ENCODE data around the gene CD300C. TPM values are rescaled to one million over a fixed set of nuclear protein-coding genes. Genes with fewer than 3 reads are reported as not detected.

The CD300C gene
- total RNA-seq, 1 experiment from 2014 or later, result not detected

- H3K4me1 ChIP-seq (ENCODE audit: control insufficient read depth, insufficient read depth, low read length), result no peaks in the 10 kb centered on the region
- H3K27ac ChIP-seq (ENCODE audit: low read length), result no peak overlapping the region
- H3K9me3 ChIP-seq (ENCODE audit: control insufficient read depth, insufficient read depth, low read depth, low read length), result peaks cover 6% of the 10 kb centered on the region; the same call in 1 of the 2 replicates
- ATAC-seq (no peak), DNase-seq (ENCODE audit: low read depth, low spot score) (no peak)
- no TSS peak for BruUV-seq (replicated peaks)
- intact Hi-C loops (cut with micrococcal nuclease; ENCODE audit: unreplicated experiment) (no loop called here), in situ Hi-C loops (cut with HindIII; ENCODE audit: low pct_unique_long_range_greater_than_20kb, low sequenced_read_pairs) (no loop called here)
- ChIA-PET POLR2A (no interaction called here), CTCF (no interaction called here)
- TF ChIP-seq, protein P1, sequence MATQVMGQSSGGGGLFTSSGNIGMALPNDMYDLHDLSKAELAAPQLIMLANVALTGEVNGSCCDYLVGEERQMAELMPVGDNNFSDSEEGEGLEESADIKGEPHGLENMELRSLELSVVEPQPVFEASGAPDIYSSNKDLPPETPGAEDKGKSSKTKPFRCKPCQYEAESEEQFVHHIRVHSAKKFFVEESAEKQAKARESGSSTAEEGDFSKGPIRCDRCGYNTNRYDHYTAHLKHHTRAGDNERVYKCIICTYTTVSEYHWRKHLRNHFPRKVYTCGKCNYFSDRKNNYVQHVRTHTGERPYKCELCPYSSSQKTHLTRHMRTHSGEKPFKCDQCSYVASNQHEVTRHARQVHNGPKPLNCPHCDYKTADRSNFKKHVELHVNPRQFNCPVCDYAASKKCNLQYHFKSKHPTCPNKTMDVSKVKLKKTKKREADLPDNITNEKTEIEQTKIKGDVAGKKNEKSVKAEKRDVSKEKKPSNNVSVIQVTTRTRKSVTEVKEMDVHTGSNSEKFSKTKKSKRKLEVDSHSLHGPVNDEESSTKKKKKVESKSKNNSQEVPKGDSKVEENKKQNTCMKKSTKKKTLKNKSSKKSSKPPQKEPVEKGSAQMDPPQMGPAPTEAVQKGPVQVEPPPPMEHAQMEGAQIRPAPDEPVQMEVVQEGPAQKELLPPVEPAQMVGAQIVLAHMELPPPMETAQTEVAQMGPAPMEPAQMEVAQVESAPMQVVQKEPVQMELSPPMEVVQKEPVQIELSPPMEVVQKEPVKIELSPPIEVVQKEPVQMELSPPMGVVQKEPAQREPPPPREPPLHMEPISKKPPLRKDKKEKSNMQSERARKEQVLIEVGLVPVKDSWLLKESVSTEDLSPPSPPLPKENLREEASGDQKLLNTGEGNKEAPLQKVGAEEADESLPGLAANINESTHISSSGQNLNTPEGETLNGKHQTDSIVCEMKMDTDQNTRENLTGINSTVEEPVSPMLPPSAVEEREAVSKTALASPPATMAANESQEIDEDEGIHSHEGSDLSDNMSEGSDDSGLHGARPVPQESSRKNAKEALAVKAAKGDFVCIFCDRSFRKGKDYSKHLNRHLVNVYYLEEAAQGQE (IDR thresholded peaks at IDR 0.05; ENCODE audit: insufficient read depth in 1 of 2, low read depth in 2 of 2, low read length in 1 of 2), result no peak
- TF ChIP-seq SIN3A (IDR thresholded peaks at IDR 0.05; ENCODE audit: borderline replicate concordance, insufficient read depth, low read depth, low read length) (no peak), TCF7L2 (IDR thresholded peaks at IDR 0.05; ENCODE audit: low read depth, low read length) (no peak), POLR2AphosphoS5 (IDR thresholded peaks at IDR 0.05; ENCODE audit: low read depth, low read length) (no peak), CTCF (IDR thresholded peaks at IDR 0.05) (no peak)
- no peaks in the 10 kb centered on the region; the same call in 1 of the 2 replicates for H3K27me3 ChIP-seq (ENCODE audit: control insufficient read depth, insufficient read depth, low read length)
- H3K36me3 ChIP-seq (ENCODE audit: control insufficient read depth, insufficient read depth, low read length), result no peaks in the 10 kb centered on the region
- H3K4me3 ChIP-seq (ENCODE audit: low read depth in 2 of 2, low read length in 2 of 2), result no peak overlapping the region
These were observed 29.2 kb downstream of the CD300C start for GRCh38 chr17:74516561-74517328.

- Histone ChIP-seq H3K4me1 (ENCODE audit: control insufficient read depth, insufficient read depth, low read length) (no peaks in the 10 kb centered on the region), H3K27me3 (ENCODE audit: control insufficient read depth, insufficient read depth, low read length) (peaks cover 4% of the 10 kb centered on the region), H3K9me3 (ENCODE audit: control insufficient read depth, insufficient read depth, low read depth, low read length) (peaks cover 6% of the 10 kb centered on the region; the same call in 1 of the 2 replicates), H3K36me3 (ENCODE audit: control insufficient read depth, insufficient read depth, low read length) (no peaks in the 10 kb centered on the region), H3K4me3 (ENCODE audit: low read depth in 2 of 2, low read length in 2 of 2) (no peak overlapping the region), H3K27ac (ENCODE audit: low read length) (no peak overlapping the region)
- ChIA-PET POLR2A (no interaction called here), CTCF (interaction anchor here (0.7 kb wide), 1 partner anchor 13 kb away, joined by 3 read pairs; no protein-coding TSS in a partner anchor)
- TF ChIP-seq CTCF (IDR thresholded peaks at IDR 0.05) (no peak), SIN3A (IDR thresholded peaks at IDR 0.05; ENCODE audit: borderline replicate concordance, insufficient read depth, low read depth, low read length) (no peak)
- in situ Hi-C loops (cut with HindIII; ENCODE audit: low pct_unique_long_range_greater_than_20kb, low sequenced_read_pairs), result no loop called here
- intact Hi-C loops (cut with micrococcal nuclease; ENCODE audit: unreplicated experiment), result no loop called here
- ATAC-seq (no peak), DNase-seq (ENCODE audit: low read depth, low spot score) (no peak)
- BruUV-seq (replicated peaks), result no TSS peak
These were observed 30.0 kb downstream of the CD300C start for GRCh38 chr17:74515941-74516340.
